Measurements from ENCODE around the gene MRPS23. TPM values are rescaled to one million over a fixed set of nuclear protein-coding genes. Genes with fewer than 3 reads are reported as not detected.

Gene MRPS23
- total RNA-seq, 3 donors from 2014 or later (not counting 1 experiment from before 2014, with no cell fraction given) = 12.8 to 17.3 (median 17.2) TPM

DNA sequence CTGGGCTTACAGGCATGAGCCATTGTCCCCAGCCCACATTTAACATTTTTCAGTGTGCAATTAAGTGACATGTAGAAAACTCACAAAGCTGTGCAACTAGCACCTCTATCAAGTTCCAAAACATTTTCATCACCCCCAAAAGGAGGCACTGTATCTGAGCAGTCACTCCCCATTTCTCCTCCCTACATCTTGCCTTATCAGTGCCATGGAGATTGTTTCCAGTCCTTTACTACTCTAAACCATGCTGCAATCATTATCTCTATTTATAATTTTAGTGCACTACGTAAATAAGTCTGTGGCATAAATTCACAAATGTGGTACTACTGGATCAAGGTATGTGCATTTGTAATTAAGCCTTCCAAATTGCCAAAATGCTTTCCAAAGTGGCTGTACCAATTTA lies 7.6 kb downstream of the MRPS23 start:
- no peaks in the 10 kb centered on the region for H3K9me3 Mint-ChIP-seq
- Histone ChIP-seq H3K9me3 (ENCODE audit: control insufficient read depth, insufficient read depth, low read length) (no peaks in the 10 kb centered on the region), H3K27ac (ENCODE audit: low read length) (no peak overlapping the region), H3K27me3 (ENCODE audit: control insufficient read depth, insufficient read depth, low read length) (no peaks in the 10 kb centered on the region), H3K36me3 (ENCODE audit: control insufficient read depth, insufficient read depth, low read length) (peaks cover 38% of the 10 kb centered on the region), H3K4me1 (ENCODE audit: control insufficient read depth, insufficient read depth, low read length) (no peaks in the 10 kb centered on the region), H3K4me3 (ENCODE audit: low read length) (no peak overlapping the region)
- H3K27ac Mint-ChIP-seq = no peak overlapping the region
- intact Hi-C loops (cut with micrococcal nuclease) = no loop called here
- no CpG with 5 or more reads among the region's 1 CpG for WGBS (ENCODE audit: insufficient coverage)
- DNase-seq = no peak
- H3K36me3 Mint-ChIP-seq = peaks cover 8% of the 10 kb centered on the region
- ATAC-seq = no peak
- H3K4me3 Mint-ChIP-seq = no peak overlapping the region
- no peaks in the 10 kb centered on the region for H3K27me3 Mint-ChIP-seq (ENCODE audit: low read depth in 2 of 2)
- TF ChIP-seq, protein P1, sequence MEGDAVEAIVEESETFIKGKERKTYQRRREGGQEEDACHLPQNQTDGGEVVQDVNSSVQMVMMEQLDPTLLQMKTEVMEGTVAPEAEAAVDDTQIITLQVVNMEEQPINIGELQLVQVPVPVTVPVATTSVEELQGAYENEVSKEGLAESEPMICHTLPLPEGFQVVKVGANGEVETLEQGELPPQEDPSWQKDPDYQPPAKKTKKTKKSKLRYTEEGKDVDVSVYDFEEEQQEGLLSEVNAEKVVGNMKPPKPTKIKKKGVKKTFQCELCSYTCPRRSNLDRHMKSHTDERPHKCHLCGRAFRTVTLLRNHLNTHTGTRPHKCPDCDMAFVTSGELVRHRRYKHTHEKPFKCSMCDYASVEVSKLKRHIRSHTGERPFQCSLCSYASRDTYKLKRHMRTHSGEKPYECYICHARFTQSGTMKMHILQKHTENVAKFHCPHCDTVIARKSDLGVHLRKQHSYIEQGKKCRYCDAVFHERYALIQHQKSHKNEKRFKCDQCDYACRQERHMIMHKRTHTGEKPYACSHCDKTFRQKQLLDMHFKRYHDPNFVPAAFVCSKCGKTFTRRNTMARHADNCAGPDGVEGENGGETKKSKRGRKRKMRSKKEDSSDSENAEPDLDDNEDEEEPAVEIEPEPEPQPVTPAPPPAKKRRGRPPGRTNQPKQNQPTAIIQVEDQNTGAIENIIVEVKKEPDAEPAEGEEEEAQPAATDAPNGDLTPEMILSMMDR (IDR thresholded peaks at IDR 0.05) = no peak
- peaks cover 5 to 13% of the 10 kb centered on the region in 2 donors for H3K4me1 Mint-ChIP-seq

- H3K9me3 Mint-ChIP-seq = no peaks in the 10 kb centered on the region
- ATAC-seq (no peak), DNase-seq (no peak)
- 93% methylated on average over 6 of the region's 6 CpGs for WGBS (ENCODE audit: insufficient coverage)
- intact Hi-C loops (cut with micrococcal nuclease) = no loop called here
- Histone ChIP-seq H3K4me1 (ENCODE audit: control insufficient read depth, insufficient read depth, low read length) (no peaks in the 10 kb centered on the region), H3K36me3 (ENCODE audit: control insufficient read depth, insufficient read depth, low read length) (peaks cover 38% of the 10 kb centered on the region), H3K27ac (ENCODE audit: low read length) (no peak overlapping the region), H3K9me3 (ENCODE audit: control insufficient read depth, insufficient read depth, low read length) (no peaks in the 10 kb centered on the region), H3K27me3 (ENCODE audit: control insufficient read depth, insufficient read depth, low read length) (no peaks in the 10 kb centered on the region), H3K4me3 (ENCODE audit: low read length) (no peak overlapping the region)
- H3K27me3 Mint-ChIP-seq (ENCODE audit: low read depth in 2 of 2) = no peaks in the 10 kb centered on the region
- H3K4me3 Mint-ChIP-seq = no peak overlapping the region
- TF ChIP-seq, protein P1 (IDR thresholded peaks at IDR 0.05) = no peak
- peaks cover 8% of the 10 kb centered on the region for H3K36me3 Mint-ChIP-seq
- H3K4me1 Mint-ChIP-seq = peaks cover 5% of the 10 kb centered on the region in 2 donors
- H3K27ac Mint-ChIP-seq = no peak overlapping the region
Observed at GRCh38 chr17:57839571-57839923, 10.3 kb downstream of the MRPS23 start.

- no peaks in the 10 kb centered on the region for H3K9me3 ChIP-seq (ENCODE audit: control insufficient read depth, insufficient read depth, low read length)
- H3K4me3 ChIP-seq (ENCODE audit: low read length) = no peak overlapping the region
- intact Hi-C loops (cut with micrococcal nuclease) = no loop called here
- Mint-ChIP-seq H3K9me3 (no peaks in the 10 kb centered on the region), H3K4me1 (peaks cover 5% of the 10 kb centered on the region in 2 donors), H3K27ac (no peak overlapping the region), H3K4me3 (no peak overlapping the region), H3K36me3 (peaks cover 8% of the 10 kb centered on the region), H3K27me3 (ENCODE audit: low read depth in 2 of 2) (no peaks in the 10 kb centered on the region)
- H3K27ac ChIP-seq (ENCODE audit: low read length) = no peak overlapping the region
- no peak for DNase-seq
- TF ChIP-seq, protein P1 (IDR thresholded peaks at IDR 0.05) = no peak
- no peaks in the 10 kb centered on the region for H3K4me1 ChIP-seq (ENCODE audit: control insufficient read depth, insufficient read depth, low read length)
- peaks cover 38% of the 10 kb centered on the region for H3K36me3 ChIP-seq (ENCODE audit: control insufficient read depth, insufficient read depth, low read length)
- no peaks in the 10 kb centered on the region for H3K27me3 ChIP-seq (ENCODE audit: control insufficient read depth, insufficient read depth, low read length)
- WGBS (ENCODE audit: insufficient coverage) = 90% methylated on average over 6 of the region's 6 CpGs
- no peak for ATAC-seq
Observed at GRCh38 chr17:57838857-57839570, 10.8 kb downstream of the MRPS23 start.

GRCh38 chr17:57838453-57838852 lies 11.4 kb downstream of the MRPS23 start:
- Mint-ChIP-seq H3K9me3 (no peaks in the 10 kb centered on the region), H3K36me3 (peaks cover 8% of the 10 kb centered on the region), H3K4me3 (no peak overlapping the region), H3K4me1 (peaks cover 5% of the 10 kb centered on the region in 2 donors), H3K27me3 (ENCODE audit: low read depth in 2 of 2) (no peaks in the 10 kb centered on the region), H3K27ac (no peak overlapping the region)
- intact Hi-C loops (cut with micrococcal nuclease) = no loop called here
- no peaks in the 10 kb centered on the region for H3K4me1 ChIP-seq (ENCODE audit: control insufficient read depth, insufficient read depth, low read length)
- no peak for ATAC-seq
- no peak overlapping the region for H3K27ac ChIP-seq (ENCODE audit: low read length)
- TF ChIP-seq, protein P1 (IDR thresholded peaks at IDR 0.05) = no peak
- H3K36me3 ChIP-seq (ENCODE audit: control insufficient read depth, insufficient read depth, low read length) = peaks cover 37% of the 10 kb centered on the region
- no peak for DNase-seq
- no peak overlapping the region for H3K4me3 ChIP-seq (ENCODE audit: low read length)
- no peaks in the 10 kb centered on the region for H3K9me3 ChIP-seq (ENCODE audit: control insufficient read depth, insufficient read depth, low read length)
- no peaks in the 10 kb centered on the region for H3K27me3 ChIP-seq (ENCODE audit: control insufficient read depth, insufficient read depth, low read length)
- WGBS (ENCODE audit: insufficient coverage) = 95% methylated on average over 4 of the region's 4 CpGs

Measured in natural killer cell (primary cell).